Measurements from ENCODE around the gene POLR2M.

DNA sequence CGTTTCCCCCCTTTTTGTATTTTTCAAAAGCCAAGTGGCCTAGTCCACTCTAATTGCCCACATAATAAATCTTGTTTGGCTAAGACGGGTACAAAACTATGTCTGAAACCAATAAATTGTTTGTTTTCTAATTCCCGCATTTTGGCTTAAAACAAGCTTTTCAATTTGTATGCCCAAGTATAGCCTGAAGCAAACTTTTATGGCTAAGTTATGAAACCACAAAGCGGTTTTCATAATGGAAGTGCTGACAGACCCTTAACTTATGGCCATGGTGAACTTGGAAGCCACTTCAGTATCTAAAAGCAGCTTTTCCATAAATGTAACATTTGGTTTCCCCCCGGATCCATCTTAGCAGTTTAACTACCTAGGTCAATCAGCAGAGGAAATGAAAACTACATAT, 29.9 kb upstream of the POLR2M start:
- TF ChIP-seq POLR2A (IDR thresholded peaks at IDR 0.05) (no peak), POLR2AphosphoS5 (IDR thresholded peaks at IDR 0.05) (no peak)
- TF ChIP-seq, protein P1, sequence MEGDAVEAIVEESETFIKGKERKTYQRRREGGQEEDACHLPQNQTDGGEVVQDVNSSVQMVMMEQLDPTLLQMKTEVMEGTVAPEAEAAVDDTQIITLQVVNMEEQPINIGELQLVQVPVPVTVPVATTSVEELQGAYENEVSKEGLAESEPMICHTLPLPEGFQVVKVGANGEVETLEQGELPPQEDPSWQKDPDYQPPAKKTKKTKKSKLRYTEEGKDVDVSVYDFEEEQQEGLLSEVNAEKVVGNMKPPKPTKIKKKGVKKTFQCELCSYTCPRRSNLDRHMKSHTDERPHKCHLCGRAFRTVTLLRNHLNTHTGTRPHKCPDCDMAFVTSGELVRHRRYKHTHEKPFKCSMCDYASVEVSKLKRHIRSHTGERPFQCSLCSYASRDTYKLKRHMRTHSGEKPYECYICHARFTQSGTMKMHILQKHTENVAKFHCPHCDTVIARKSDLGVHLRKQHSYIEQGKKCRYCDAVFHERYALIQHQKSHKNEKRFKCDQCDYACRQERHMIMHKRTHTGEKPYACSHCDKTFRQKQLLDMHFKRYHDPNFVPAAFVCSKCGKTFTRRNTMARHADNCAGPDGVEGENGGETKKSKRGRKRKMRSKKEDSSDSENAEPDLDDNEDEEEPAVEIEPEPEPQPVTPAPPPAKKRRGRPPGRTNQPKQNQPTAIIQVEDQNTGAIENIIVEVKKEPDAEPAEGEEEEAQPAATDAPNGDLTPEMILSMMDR (IDR thresholded peaks at IDR 0.05 in 8 of 11, conservative IDR thresholded peaks at IDR 0.05 in 3 of 11): no peak
